Suppressor macrophage treated with lipopolysaccharide for 4 hours (primary cell): ENCODE measurements around the gene ATG13.

Experiments
- DNase-seq: peaks from one replicate; pipeline ENCODE4 v3.0.0-alpha.2; 2020

ATG13 gene

DNA sequence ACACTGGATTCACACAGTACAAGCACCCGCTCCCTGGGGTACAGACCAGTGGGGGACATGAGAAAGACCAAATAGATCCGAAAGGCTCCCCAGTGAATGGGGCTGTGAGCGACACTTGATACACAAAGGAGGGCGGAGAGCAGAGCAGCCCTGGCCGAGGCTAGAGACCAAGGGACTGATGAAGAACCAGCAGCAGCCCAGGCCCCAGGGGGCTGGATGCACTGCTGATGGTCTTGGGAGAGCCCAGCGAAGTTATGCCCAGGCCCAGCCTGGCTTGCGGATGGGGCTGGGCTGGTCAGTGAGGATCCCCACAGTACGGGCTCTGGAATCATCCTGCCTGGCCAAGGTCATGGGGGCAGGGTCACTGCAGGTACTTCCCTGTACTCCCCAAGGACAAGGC, 59.8 kb downstream of the ATG13 start:
- DNase-seq = no peak

DNA sequence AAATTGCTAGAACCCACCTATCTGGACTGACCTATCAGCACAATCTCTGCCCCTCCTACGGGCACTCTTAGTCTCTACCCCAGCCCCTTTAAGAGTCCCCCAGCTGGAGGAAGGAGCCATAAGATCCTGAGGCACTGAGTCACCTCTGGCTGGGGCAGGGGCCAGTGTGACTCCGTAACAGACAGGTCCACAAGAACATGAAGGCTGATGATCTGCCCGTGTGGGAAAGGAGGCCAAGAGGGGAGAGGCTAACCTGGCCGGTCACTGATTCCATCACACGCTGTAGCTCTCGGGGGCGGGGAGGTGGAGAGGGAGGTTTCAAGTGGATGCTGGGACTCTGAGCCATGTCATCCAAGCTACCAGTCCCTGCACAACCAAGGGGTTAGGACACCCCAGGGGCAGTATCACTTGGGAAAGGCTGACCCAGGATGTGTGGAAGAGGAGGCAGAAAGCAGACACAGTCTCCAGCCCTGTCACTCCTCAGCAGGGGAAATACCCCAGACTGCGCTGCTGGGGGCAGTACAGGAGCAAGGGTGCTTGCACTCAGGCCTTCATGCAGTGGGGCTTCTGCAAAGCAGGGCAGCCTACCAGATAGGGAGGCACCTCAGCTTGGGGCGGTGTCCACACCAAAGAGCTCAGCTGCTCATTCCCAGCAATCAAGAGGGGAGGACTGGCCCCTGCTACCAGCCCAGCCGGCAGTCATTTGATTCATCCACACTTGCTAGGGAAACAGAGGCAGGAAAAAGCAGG, 60.8 kb downstream of the ATG13 start:
- DNase-seq = no peak

- no peak for DNase-seq
Observed at GRCh38 chr11:46678741-46679130, 61.4 kb downstream of the ATG13 start.

GRCh38 chr11:46679241-46680163, 62.1 kb downstream of the ATG13 start:
- DNase-seq = no peak

DNA sequence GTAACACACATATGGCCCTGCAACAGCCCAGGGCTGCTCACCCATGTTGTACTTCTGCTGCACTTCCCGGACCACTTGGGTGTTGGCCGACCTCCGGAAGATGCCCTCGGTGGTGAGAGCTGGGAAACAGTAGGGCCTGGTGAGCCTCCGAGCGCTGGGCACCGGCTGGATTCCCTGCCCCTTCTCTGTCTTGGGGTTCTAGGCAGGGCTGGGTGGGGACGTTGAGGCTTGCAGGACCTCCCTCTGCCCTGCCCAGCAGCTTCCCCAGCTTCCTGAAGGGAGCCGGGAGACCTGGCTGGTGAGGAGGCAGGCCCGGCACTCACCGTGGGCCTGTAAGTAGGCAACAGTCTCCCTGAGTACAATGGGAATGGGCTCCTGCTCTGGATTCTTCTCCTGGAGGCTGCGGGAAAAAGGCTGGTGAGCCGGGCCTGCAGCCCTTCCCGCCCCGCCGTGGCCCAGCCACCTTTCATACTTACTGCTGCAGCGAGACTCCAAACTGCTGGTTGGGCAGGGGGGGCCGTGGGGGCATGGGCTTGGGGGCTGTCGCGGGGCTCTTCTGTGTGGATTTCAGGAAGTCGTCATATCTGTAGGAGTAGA, 62.9 kb downstream of the ATG13 start:
- DNase-seq = no peak

DNA sequence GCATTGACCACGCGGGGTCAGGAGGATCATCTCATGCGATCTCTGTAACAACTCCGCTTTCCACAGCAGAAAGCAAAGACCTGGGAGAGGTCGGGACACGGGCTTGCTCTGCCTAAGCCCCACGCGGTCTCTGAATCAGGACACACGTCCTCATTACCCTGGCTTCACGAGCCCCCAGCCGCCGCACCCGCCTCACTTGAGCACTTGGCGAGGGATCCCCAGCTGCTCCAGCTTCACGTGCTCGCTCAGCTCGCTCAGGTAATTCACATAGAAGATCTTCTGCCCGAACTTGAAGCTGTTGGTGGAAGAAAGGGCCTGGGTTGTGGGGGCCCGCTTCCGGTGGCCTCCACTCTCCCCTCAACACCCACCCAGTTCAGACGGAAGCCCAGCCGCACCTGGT, 63.5 kb downstream of the ATG13 start:
- no peak for DNase-seq

DNA sequence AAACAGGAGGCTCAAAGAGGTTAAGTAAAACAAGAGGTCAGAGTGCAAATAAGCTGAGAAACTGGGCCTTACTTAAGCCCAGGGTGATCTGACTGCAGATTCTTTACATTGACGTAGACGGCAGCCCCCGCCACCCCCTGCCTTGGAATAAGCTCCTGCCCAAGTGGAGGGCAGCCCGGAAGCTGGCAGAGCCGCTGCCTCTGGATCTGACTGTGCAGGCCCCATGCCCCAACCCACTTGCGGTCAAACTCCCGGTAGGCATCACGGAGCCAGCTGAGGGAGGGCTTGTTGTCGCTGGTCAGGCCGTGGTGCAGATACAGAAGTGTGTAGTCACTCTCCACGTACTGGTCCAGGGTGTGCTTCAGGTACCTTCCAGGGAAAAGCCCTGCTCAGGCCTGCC, 64.5 kb downstream of the ATG13 start:
- no peak for DNase-seq

- no peak for DNase-seq
Observed at GRCh38 chr11:46682773-46683752, 65.7 kb downstream of the ATG13 start.

DNA sequence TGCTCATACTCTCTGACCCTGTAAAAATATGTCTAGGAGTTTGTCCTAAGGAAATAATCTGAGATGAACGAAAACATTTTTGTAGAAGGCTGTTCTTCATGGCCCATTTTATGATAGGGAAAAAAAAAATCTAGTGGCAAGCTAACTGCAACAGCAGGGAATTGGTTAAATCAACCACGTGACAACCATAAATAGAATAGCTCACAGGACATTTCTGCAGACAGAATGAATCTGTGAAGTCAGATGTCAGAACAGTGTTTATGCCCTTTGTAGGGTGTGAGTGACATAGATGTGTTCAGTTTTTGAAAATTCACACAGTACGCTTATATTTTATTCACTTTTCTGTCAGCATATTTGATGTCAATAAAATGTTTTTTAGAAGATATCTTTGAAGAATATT, 67.0 kb downstream of the ATG13 start:
- DNase-seq = no peak

DNA sequence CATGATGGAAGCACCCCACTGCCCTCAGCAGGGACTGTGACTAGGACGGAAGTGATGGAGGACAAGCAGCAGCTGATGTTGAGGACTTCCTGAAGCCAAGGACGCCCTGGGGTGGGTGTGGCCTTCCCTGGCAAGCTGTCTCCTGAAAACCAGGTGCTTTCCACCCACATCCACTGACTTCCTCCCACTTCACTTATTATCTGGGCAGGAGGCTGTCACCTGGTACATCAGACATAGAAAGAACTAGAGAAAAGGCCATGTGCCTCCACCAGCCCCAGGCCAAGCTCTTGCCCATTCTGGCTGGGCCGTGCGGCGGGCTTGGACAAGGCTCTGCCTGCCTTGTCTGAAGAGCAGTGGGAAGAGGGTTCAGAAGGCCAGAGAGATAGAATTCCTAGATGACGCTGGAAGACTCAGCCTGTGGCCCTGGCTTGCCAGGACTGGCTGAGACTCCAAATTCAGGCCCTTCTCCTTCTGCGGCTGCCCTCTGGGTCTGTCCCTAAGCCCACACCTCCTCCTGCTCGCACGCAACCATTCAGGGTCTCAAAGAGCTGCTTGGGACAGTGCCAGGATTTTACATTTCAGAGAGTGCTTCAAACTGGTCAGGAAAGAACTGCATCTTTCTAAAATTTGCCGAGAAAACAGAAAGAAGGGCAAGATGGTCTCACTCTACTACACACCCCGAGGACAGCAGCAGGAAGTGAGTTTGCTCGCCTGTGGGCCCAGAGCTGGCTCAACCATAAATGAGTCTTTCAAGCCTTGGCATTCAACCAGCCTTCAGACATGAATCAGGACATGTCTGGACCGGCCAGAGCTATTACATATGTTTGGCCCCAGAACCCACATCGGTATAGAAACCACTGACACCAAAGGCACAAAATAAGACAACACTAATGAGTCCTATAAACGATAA, 69.8 kb downstream of the ATG13 start:
- DNase-seq = no peak

DNA sequence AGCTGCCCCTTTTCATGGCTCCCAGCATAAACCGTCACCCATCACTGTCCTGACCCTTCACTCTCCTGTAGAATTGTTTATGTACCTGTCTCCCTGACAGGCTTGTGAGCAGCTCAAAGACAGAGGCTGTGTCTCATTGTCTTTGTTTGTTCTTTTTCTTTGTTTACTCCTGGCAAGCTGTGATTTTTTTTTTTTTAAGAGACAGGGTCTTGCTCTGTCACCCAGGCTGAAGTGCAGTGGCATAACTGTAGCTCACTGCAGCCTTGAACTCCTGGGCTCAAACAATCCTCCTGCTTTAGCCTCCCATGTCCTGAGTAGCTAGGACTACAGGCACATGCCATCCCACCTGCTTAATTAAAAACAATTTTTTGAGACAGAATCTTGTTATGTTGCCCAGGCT, 73.3 kb downstream of the ATG13 start:
- no peak for DNase-seq

GRCh38 chr11:46692450-46692849, 75.1 kb downstream of the ATG13 start:
- no peak for DNase-seq

DNA sequence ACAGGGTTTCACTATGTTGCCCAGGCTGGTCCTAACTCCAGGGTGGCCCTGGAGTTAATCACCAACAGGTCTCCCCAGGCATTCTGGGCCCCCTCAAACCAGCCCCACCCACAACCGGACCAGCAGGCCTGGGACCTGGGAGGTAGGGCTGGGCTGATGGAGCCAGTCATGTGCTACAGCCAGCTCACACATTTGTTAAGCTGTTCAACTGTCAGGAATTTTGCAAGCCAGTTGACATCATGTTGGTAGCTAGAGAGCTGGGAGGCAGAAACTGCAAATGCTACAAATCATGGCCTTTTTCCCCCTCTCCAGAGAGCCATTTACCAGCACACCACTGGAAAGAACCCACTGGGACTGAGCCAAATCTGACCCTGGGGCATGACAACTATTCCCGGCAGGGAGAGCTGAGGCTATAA, 76.3 kb downstream of the ATG13 start:
- DNase-seq = no peak

DNA sequence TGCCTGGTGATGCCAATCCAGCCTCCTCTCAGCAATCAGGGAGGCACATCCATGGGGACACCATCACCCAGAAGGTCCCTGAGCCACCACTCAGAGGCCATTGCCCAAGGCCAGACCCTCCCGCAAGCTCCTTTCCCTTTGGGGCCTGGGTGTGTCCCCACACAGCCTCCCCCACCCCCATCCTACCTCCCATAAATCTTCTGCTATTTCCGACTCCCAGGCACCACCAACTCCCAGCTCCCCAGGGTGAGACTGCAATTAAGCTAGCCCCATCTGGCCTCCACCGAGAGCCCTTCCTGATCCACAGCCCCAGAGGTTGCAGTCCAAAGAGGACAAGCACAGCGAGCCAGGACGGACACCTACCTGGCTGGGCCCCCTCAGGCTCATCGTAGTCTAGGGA, 76.7 kb downstream of the ATG13 start:
- DNase-seq = no peak

DNA sequence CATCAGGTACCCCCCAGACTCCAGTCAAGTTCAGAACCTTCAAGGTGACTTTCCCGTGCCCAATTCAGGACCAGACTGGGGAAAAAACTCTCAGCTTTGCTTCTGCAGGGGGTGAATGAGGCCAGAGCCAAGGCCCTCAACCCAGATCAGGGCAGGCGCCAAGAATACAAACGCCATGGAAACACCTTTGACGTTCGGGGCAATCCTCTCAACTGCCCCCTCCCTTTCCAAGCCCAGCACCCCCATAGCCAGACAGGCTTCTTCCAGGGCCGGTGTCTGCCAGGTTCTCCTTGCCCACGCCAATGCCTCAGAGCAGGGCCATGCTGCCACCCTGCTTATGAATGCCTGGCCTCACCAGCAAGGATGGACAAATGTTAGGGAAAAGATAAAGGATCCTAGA, 77.3 kb downstream of the ATG13 start:
- no peak for DNase-seq

DNA sequence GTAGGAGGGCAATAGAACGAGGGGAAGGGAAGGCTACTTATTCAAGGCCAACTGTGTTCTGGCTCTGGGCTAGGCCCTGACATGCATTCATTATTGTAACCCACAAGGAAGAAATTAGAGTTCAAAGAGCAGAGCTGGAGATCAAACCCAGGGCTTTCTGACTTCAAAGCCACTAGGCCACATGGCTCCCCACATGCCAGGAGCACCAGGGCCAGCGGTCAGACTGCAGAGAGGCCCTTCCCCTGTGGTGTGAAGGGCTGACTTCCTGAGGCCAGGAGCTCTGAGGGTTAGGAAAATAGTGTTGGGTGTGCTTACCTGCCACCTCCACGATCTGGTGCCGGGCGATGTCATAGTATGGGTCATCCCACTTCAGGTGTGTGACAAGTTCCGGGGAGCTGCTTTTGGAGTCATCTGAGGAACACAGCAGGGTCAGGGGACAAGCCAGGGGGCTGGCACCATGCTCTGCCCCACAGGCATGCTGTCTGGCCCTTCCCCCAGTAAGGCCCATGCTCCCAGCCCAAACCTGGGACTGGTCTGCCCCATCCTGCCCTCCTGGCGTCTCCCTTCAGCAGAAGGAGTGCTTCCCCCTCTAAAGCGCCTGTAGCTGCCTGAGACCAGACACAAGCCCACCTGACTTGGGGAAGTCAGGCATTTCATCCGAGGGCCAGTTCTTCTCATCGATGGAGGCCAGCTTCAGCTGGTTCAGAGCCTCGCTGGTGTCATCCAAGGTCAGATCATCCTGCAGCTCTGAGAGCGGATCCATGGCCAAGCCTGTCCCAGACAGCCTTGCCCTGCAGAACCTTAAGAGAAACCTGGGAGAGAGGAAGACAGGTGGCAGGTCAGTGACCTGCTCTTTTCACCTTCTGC, 78.2 kb downstream of the ATG13 start:
- no peak for DNase-seq

GRCh38 chr11:46696212-46696558, 78.8 kb downstream of the ATG13 start:
- no peak for DNase-seq

DNA sequence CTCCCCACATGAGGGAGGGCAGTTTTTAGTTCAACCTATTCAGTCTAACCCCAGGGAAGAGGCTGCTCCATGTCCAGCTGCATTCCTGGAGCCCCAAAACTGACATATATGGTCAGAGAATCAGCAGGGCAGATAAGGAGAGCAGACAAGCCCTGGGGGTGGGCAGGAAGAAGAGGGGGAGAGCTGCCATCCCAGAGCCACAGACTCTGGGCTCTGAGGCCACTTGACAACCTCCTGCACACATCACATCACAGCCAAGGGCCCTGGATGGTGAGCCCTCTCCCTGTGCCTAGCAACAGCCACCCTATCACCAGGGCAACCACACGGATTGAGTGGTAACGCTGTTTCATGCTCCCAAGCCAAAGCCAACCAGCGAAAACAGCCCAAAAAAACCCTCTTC, 80.0 kb downstream of the ATG13 start:
- DNase-seq = no peak

DNA sequence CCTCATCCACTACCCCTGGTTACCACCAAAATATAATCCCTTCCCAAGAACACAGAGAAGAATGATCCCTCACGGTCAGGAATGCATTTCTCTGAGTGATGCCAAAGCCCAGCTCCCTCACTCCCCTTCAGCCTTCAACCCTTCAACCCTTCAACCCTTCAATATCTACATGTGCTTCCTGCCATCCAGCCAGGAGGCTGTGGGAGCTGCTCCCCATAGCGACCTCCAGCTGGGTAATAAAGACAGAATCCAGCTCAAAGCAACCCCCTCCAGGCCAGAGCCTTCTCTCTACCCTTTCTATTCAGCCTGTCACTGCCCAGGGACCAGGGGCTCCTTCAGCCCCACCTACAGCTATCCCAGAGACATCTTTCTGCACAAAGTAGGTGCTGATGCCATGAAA, 80.4 kb downstream of the ATG13 start:
- DNase-seq = no peak

DNA sequence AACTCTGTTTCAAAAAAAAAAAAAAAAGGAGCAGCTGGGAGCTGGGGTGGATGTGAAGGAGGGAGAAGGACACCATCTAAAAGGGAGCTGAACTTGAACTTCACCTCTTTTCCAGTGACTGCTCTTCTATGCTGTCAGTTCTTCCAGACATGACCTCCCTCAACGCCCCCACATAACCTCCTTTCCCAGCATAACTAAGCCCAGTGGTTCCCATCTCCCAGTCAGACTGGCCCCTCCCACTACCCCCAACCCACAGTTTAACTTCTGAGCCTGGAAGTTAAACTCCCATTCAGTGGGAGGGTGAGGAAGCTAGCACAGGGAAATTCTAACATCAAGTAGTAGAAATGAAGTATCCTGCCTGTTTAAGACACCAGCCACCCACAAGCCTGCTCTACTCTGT, 81.2 kb downstream of the ATG13 start:
- DNase-seq = peak; percentile 19
